Glutamatergic neuron (in vitro differentiated cells): ENCODE results near the gene WEE1. TPM values are rescaled to one million over a fixed set of nuclear protein-coding genes. Genes with fewer than 3 reads are reported as not detected.
"Not testable (repeated sequence)": the region's sequence is repeated elsewhere in the genome, so short reads cannot be mapped to it uniquely, and the experiment has no call there.

Experiments used
- DNase-seq: peaks from one replicate; pipeline ENCODE4 v3.0.0; 2022
- H3K27ac Mint-ChIP-seq: one replicate; pipeline ENCODE4 v1.8.0; 2020; ENCODE audit warnings: mild to moderate bottlenecking, mixed read lengths, inconsistent platforms; ENCODE audit not compliant: unreplicated experiment
- H3K27me3 Mint-ChIP-seq: one replicate; pipeline ENCODE4 v1.8.0; 2020; ENCODE audit warnings: mild to moderate bottlenecking, moderate library complexity, mixed read lengths, inconsistent platforms; ENCODE audit not compliant: unreplicated experiment
- H3K36me3 Mint-ChIP-seq: one replicate; pipeline ENCODE4 v1.8.0; 2020; ENCODE audit warnings: mild to moderate bottlenecking, mixed read lengths, inconsistent platforms; ENCODE audit not compliant: unreplicated experiment
- H3K4me1 Mint-ChIP-seq: one replicate; pipeline ENCODE4 v1.8.0; 2020; ENCODE audit warnings: mild to moderate bottlenecking, low read depth, mixed read lengths, inconsistent platforms; ENCODE audit not compliant: unreplicated experiment
- H3K4me3 Mint-ChIP-seq: one replicate; pipeline ENCODE4 v1.8.0; 2020; ENCODE audit warnings: mild to moderate bottlenecking, mixed read lengths, inconsistent platforms; ENCODE audit not compliant: unreplicated experiment
- H3K9me3 Mint-ChIP-seq: one replicate; pipeline ENCODE4 v1.8.0; 2020; ENCODE audit warnings: mild to moderate bottlenecking, moderate library complexity, mixed read lengths, inconsistent platforms; ENCODE audit not compliant: unreplicated experiment
- CTCF ChIP-seq: fragments of 200-600 bp; sonication (generic); IDR thresholded peaks from one replicate; pipeline ENCODE4 v1.5.0; 2021; ENCODE audit not compliant: partially characterized antibody, unreplicated experiment
- total RNA-seq: library from RNA; stranded (reverse); fragmentation: NEBNext Ultra II Directional; extraction: Animal tissue kit (Norgen Biotek cat#: 25700); gene quantifications from one replicate; pipeline ENCODE4 v1.2.1, GENCODE V29; 2021; ENCODE audit not compliant: unreplicated experiment

The WEE1 gene
- total RNA-seq, 1 donor from 2014 or later: 10.2 TPM

- H3K27me3 Mint-ChIP-seq: peaks cover 5% of the 10 kb centered on the region
- DNase-seq: no peak
- H3K9me3 Mint-ChIP-seq: peaks cover 3% of the 10 kb centered on the region
- H3K4me3 Mint-ChIP-seq: no peak overlapping the region
- H3K27ac Mint-ChIP-seq: no peak overlapping the region
- peaks cover 6% of the 10 kb centered on the region for H3K4me1 Mint-ChIP-seq
- no peak for TF ChIP-seq CTCF
- no peaks in the 10 kb centered on the region for H3K36me3 Mint-ChIP-seq
Observed at GRCh38 chr11:9600166-9600565, 26.7 kb downstream of the WEE1 start.

DNA sequence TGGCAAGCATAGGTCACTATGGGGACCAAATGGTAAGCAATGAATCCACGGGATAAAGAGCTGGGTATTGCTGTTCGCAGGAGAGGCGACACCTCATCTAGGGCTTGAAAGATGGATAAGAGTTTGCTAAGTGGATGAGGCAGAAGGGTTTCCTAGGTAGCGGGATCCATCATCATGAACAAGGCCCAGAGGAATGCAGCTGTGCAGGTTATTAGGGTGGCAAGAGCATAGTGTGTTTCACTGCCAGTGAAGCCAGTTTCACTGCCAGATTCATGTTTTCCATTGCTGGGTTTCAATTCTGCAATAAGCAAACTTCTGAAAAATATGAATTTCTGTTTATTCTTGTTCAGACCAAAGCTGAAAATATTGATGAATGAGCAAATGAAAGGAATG, 27.2 kb downstream of the WEE1 start:
- peaks cover 5% of the 10 kb centered on the region for H3K27me3 Mint-ChIP-seq
- DNase-seq: no peak
- H3K9me3 Mint-ChIP-seq: peaks cover 4% of the 10 kb centered on the region
- no peak overlapping the region for H3K4me3 Mint-ChIP-seq
- no peak overlapping the region for H3K27ac Mint-ChIP-seq
- H3K36me3 Mint-ChIP-seq: no peaks in the 10 kb centered on the region
- no peak for TF ChIP-seq CTCF
- H3K4me1 Mint-ChIP-seq: peaks cover 6% of the 10 kb centered on the region

DNA sequence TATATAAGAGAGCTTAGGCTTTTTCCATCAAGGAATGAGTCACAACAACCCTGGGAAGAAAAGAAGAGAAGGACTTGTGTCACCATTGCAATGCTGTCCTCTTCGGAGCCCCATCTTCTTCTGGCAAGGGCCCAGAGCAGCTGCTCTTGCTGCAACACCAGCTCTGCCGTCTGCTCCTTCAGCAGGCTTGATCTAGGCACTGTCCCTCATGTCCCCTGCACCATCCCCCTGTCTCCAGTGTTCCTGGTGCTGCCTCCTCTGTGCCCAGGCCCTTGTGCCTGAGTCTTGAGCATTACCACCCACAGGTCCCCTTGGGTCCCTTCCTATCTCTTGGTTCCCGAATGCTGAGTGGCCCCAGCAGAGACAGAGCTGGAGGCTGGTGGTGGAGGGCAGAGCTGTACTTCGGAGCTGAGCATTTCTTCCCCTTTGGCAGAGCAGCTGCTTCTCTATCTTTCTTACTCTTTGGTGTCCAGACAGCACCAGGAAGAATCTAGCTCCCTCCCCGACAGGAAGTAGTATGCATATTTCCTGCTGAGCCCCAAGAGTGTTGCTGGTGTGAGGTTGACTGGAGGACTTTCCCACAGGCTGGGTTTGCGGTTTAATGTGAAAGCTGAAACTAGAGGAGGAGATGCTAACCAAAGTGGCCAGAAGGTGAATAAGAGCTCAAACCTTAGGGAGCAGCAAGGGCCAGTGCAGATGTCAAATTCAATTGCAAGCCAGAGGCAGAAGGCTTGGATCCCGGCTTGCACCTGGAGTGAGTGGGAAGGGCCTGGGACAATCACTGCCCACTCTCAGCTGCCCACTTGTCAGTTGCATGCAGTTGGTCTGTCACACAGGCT, 27.8 kb downstream of the WEE1 start:
- Mint-ChIP-seq H3K4me1 (peaks cover 6% of the 10 kb centered on the region), H3K9me3 (peaks cover 6% of the 10 kb centered on the region), H3K27ac (no peak overlapping the region), H3K27me3 (peaks cover 5% of the 10 kb centered on the region), H3K4me3 (no peak overlapping the region), H3K36me3 (no peaks in the 10 kb centered on the region)
- no peak for DNase-seq
- no peak for TF ChIP-seq CTCF

DNA sequence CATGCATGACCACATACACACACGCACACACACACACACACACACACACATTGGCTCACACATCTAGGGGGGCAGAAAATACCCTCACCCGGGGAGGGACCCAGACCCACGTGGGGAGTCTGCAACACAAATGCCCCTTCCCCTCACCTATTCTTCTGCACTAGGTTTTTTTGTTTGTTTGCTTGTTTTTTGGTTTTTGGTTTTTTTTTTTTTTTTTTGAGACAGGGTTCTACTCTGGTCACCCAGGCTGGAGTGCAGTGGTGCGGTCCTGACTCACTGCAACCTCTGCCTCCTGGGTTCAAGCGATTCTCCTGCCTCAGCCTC, 28.4 kb downstream of the WEE1 start:
- peaks cover 7% of the 10 kb centered on the region for H3K27me3 Mint-ChIP-seq
- no peak for DNase-seq
- H3K36me3 Mint-ChIP-seq: no peaks in the 10 kb centered on the region
- H3K9me3 Mint-ChIP-seq: peaks cover 6% of the 10 kb centered on the region
- no peak overlapping the region for H3K27ac Mint-ChIP-seq
- no peak for TF ChIP-seq CTCF
- H3K4me3 Mint-ChIP-seq: no peak overlapping the region
- peaks cover 6% of the 10 kb centered on the region for H3K4me1 Mint-ChIP-seq

- H3K27ac Mint-ChIP-seq, H3K9me3 Mint-ChIP-seq, H3K27me3 Mint-ChIP-seq, H3K4me3 Mint-ChIP-seq, DNase-seq, H3K36me3 Mint-ChIP-seq, H3K4me1 Mint-ChIP-seq: not testable (repeated sequence)
Observed at GRCh38 chr11:9603214-9603613, 29.7 kb downstream of the WEE1 start.
